ENCODE measurements around the gene PRRG3.
A peak's percentile ranks its signal among the peaks of the same experiment; 100 is the strongest.

The PRRG3 gene

DNA sequence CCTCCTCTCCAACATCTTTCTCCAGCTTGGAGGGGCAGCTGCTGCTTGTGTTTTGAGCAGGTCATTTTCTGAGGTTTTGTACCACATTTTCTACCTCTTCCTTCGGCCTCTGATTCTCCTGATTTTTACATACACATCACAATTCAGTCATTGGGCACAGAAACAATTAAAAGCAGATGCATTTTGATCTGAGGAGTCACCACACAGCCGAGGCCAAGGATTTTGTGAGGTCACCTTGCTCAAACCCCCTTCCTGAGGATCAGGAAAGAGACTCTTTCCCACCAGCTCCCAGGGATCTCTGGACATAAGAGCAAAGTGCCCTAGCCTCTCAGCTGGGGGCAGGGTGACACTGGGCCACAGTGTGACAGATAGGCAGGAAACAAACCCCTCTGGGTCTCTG is 15.2 kb downstream of the PRRG3 start:
- DNase-seq: no peak

DNA sequence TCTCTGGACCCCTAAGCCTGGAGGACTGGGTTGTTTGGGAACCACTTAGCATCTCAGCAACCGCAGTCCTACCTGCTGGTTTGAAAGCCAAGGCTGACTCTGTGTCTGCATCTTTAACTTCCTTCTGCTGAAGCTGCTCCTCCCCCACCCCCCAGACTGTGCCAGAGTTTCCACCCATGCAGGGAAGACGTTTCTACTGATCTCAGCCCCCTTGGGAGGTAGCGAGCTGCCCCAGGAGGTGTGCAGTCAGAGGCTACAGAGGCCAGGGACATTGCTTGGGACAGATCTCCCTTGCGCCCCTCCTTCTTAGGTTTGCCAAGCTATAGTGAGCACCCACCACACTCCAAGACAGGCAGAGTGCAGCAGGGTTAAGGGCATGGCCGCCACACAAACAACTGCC is 15.9 kb downstream of the PRRG3 start:
- no peak for DNase-seq

DNA sequence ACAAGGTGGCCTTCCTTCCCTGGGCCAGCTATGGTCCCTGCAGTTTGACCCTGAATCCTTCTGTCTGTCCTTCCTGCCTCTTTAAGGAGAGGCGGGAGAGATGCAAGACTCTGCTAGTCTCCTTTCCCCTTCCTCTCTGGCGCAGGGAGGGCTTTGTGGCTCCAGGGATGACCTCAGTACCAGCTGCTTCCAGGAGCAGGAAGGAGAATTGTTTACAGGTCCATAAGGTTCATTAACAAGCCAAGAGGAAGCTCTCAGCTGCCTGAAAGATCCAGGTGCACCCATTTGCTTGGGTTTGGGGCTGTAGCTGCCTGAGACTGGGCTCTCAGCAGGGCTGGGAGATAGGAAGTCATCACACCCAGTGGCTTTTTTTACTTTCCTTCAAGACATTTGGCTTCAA is 16.5 kb downstream of the PRRG3 start:
- no peak for DNase-seq

DNA sequence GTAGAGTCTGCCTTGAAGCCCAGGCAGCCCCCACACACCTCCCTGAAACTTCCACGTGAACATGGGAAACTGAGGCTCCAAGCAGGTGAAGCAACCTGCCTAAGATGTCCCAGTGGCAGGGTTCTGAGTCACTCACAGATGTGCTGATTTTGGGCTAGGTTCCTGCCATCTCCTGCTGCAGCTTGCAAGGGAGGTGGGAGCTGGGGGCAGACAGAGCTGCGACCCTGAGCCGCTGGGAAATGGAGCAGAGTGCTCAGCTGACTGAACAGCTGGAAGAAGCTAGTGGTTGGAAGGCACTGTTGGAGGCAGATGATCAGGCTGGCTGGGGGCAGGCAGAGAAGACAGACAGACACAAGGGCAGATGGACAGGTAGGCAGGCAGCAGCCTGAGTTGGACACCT is 17.0 kb downstream of the PRRG3 start:
- no peak for DNase-seq

DNA sequence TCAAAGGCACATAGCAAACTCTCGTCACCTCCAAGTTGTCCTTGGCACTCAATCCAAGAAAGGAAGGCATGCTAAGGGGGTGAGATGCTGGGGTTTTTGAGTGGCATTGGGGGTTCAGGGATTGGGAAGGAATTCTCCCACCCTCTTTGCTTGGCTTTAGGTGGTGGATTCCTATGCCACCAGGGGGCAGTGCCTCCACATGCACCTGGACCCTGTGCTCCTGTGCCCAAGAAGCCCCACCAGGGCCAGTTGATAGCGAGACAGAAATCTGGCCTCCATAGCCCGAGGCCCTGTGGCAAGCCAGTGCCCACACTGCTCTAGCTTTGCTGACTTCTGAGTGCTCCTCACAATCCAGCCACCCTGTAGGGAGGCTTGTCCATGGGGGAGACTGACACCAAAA is 18.6 kb downstream of the PRRG3 start:
- peak; percentile 1 to 14 for DNase-seq

DNA sequence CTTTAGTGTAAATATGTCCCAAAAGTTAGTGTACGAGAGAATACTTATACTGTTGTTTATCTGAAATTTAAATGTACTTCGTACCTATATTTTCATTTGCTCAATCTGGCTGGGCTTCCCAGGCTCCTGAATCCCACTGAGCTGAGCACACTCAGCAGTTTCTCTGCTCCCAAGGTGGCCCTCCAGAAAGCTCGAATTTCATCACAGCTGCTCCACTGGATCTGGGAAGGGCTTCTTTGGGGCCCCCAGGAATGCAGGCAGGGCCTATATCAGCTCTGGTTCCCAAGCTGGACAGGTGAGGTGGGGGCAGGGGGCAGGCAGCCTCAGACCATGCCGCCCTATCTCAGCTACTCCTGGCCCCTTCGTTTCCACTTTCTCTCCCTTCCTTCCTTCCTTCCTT is 19.1 kb downstream of the PRRG3 start:
- no peak for DNase-seq

DNA sequence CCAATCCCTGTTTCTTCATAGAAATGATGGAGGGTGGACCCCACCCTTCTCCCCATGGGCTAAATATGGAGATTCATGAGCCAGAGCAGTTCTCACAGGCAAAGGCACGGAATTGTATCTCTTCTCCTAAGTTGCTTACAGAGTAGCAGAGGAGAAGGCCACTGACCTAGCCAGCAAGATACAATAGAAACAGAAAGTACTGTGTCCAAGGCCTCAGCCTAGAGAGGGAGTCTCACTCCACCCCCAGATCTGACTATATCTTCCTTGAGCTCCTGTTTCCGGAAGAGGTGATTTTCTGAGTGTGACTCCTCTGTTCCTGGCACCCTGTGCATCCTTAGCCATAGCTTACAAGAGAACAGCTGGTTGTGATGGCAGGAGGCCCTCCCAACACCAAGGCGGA is 20.5 kb downstream of the PRRG3 start, which contains the start of gene FATE1:
FATE1 (plus strand) TSS at position 284 of the 400 bp plus-strand sequence; CDS start at position 369, 85 bp downstream.
- DNase-seq: no peak

DNA sequence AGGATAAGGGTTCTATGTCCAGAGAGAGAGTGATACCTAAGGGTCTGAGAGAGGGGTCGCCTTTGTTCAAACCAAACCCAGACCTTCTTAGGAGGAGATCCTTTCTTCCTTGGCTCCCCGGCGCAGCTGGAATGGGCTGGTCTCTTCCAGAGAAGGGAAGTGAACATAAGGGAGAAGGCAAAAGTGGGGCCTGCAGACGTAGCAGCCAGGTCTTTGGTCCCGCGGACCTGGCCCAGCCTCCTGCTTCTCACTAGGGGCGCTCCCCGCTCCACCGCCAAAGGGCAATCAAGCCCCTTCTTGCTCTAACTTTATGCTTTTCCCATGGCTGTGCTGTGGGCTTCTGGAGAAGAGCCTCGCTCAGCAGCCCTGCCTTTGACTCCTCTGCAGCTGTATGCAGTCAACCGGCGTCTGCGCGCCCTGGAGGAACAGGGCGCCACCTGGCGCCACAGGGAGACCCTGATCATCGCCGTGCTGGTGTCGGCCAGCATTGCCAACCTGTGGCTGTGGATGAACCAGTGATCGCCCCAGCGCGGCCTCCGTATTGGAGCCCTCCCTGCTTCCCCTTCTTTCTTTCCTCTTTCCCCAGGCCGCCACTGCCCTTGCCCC is 27.1 kb downstream of the PRRG3 start:
- peak in 1 of 2 donors; percentile 7 for DNase-seq

DNA sequence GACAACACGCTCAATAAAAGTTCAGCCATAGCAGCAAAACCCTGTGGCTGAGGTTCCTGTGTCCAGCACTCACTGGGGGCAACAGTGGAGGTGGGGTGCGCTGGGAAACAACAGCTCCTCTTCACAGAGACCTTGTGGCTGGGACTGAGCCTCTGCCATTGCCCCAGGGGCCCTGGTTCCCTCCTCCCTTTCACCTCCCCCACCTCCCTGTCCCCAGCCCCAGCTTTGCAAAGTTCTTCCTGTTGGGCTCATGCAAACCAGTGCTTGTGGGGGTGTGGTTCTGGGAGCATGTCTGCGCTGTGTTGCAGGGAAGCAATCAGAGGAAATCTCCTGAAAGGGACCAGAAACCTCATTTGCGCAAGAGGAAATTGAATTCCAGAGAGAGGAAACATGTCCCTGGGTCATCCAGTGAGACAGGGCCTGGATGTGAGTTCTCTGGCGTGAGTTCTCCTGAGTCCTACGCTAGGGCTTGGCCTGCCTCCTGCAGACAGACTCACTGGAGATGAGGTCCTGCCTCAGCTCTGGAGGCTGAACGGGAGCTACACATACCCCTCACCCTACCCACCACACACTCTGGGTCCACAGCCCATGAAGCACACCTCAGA is 28.0 kb downstream of the PRRG3 start:
- DNase-seq: no peak

DNA sequence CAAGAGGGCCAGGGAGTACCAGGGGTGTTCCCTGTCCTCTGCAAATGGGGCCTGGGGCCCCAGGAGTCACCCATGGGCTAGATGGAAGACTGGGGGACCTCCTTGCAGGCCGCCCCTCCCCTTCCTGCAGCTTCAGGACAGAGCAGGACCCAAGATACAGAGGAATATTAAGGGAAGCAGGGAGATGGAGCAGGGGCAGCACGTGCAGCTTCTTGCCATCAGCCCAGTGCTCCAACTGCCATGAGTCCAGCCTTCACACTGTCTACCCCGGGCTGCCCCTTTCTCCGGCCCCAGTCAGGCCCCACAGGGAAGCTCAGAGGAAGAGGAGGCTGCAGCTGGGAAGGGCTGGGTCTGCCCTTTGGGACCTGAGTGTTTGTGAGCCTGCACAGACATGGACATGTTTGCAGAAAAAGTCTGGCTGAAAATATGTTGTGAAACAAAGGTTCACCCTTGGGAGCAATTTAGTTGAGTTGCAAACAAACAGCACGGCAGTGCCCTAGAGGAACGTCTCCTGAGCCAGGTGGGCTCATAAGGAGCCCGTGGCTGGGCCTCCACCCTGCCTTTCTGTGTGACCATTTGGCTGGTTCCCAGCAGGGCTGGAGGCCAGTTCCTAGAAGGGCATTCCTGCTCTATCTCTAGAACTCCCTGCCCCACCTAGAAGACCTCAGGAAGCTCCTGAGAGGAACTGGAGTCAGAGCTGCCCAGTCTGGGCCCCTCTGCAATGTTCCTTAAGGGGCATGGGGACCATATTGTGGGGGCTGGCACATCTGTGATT is 29.5 kb downstream of the PRRG3 start:
- DNase-seq: no peak

DNA sequence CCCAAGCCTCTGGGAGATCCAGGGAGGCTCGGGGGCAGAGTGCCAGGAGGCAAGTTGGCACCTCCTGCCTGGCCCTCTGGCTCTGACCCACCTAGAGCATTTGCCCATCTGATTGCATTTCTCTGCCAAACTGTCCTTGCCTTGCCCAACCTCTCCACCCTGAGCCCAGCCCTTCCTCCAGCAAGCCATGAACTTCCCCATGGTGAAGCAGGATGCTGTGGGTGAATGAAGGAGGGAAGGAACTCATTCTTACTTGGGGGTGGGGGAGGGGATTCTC is 30.0 kb downstream of the PRRG3 start:
- DNase-seq: no peak

DNA sequence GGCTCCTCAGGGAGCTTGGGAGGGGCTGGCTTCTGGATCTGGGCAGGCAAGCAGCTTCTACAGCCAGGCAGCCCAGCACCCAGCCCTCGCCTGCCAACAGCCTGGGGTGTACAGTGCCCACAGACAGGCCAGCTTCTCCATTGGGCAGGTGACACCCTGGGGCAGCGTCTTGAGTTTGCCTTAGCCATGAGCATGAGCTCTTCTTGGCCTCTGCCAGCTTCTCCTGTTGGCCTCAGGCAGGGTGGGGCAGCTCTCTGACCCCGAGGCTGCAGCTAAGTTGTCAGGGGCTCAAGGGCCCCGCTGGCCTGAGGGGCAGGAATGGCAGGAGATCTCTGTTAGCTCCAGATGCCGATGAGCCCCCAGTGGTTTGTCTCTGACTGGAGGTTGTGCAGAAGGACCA is 31.5 kb downstream of the PRRG3 start:
- DNase-seq: no peak

DNA sequence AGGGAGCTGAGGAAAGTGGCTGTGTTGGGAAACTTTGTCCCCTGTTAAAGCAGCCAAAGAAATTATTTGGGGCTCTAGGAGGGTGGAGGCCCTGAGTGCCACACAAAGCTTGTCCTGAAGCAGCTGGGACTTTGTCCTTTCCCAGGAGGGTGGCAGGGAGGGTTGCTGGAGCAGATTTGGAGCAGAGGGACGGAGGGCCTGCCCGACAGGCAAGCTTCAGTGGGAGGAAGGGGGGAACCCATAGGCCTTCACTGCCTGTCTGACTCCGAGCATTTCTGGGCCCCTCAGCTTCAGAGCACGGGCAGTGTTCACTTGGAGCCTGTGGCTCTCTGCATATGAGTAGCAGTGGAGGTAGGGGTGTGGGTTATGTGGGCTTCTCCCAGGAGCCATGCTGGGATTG is 32.1 kb downstream of the PRRG3 start:
- DNase-seq: no peak

DNA sequence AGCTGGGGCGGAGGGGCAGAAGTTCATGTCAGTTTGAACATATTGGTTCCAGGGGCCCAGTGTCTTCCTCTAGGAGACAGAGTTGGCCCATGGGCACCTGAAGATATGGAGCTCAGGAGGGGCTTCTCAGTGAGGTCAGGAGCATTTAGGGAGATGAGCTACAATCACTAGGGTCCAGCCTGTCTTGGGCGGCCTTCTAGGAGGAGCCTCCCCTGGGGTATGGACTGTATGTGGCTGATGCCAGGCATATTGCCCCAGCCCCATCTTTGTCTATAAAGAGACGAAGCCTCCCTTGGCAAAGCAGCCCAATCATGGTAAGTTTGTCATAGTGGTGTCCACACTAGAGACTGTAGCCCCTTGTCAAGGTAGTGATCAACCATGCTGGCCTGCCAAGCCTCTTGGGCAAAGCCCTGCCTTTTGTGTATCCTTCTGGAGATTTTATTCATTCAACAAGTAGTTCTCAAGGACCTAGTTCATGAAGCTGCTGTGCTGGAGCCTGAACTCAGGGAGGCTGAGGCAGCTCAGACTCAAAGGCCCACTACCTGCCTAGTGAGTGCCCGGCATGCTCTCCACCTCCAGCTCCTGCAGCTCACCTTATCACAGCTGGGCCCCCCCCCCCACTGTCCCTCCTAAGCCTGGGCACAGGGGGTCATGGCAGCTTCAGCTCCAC is 33.9 kb downstream of the PRRG3 start:
- no peak for DNase-seq

DNA sequence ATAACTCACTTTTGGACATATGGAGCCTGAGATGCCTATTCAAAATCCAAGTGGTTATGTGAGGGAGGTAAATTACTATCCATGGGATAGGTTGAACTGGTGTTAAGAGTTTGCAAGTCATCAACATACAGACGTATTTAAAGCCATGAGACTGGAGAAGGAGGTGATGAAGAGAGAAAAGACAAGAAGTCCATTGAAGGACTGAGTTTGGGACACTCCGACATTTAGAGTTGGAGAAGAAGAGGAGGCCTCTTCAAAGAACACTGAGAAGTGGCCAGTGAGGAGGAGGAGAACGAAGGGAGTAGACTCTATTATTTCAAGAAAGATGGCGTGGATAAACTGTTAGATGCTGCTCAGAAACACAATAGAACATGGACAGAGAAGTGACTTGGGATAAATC is 39.2 kb downstream of the PRRG3 start, which contains the start of gene CNGA2:
CNGA2 (plus strand) TSS at position 301 of the 400 bp plus-strand sequence. CDS start 3,738 bp downstream, outside the sequence.
- DNase-seq: no peak

DNA sequence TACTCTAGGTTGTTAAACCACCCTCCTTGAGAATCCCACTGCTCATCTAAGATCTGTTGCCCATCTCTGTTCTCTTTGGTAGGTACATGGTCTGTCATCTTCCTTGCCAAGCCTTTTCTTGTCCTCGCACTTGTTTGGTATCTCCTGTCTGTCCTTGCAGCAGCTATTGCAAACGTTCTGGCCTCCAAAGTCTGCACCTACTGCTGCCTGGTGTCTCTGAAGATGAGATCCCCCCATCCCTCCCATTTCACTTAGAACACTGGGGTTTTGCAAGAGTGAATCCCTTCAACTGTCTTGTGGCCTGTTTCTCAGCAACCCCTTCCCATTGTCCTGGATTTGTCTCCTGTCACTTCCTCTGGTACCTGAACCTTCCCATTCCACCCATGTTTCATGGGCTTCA is 40.0 kb downstream of the PRRG3 start:
- DNase-seq: no peak

DNA sequence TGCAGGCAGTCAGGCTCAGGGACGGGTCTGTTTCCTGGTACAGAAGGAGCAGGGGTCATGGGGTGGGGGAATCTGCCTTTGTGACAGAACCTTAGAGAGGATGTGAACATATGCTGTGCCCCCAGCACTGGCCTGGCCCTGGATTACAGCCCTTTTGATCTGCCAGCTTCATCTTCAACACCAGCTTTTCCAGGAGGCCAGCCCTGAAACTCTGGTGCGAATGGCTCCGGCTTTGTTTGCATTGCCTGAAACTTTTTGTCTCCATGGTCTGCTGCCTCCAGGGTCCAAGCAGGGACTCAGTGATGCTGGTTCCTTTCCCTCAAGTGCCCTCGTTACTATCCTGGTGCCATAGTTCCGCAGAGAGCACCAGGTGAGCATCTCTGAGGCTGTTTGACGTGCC is 41.4 kb downstream of the PRRG3 start:
- DNase-seq: no peak

DNA sequence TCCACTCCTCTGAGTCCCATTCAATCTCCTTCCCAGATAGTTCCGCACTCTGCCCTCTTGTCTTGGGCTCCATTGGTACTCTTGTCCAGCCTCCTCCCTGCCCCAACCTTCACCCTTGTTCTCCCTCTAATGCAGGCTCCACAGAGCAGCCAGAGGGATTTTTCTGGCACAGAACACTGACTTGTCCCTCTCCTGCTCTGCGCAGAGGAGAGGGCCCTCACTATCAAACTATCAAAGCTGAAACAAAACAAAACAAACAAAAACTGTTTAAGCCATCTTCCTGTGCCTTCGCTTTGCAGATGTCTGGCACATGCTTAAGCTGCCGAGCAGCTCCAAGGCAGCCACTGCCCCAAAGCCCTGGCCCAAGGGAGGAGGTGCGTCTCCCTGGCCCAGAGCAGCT is 42.2 kb downstream of the PRRG3 start:
- no peak for DNase-seq

DNA sequence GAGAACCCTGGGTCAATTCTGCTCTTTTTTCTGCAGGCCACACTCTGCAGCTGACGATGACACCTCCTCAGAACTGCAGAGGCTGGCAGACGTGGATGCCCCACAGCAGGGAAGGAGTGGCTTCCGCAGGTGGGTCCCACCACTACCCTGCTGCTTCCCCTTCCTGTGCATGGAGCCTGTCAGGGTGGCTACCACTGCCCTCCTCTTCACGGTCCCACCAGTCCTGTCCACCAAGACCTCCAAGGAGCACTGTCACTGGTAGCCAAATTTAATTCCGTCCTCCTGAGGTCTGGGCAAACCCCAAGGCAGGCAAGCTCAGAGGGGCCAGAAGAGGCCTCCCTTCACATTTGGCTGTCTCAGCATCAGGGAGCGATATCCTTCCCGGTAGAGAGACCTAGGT is 43.5 kb downstream of the PRRG3 start:
- DNase-seq: no peak

DNA sequence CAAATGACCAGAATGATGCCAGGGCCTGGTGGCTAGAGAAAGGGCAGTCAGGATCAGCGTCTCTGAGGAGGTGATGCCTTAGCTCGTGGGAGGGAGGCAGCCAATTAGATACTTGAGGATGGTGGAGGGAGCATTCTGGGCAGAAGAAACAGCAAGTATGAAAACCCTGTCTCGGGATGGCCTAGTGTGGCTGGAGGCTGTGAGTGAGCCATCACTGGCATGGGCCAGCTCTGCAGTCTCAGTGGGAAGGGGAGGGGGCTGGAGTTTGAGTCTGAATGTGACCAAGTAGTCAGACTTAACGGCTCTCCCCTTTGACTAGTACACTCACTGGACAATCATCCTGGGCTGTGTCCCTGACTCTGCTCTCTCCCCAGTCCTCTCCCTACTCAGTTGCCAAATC is 46.3 kb downstream of the PRRG3 start:
- DNase-seq: no peak

DNA sequence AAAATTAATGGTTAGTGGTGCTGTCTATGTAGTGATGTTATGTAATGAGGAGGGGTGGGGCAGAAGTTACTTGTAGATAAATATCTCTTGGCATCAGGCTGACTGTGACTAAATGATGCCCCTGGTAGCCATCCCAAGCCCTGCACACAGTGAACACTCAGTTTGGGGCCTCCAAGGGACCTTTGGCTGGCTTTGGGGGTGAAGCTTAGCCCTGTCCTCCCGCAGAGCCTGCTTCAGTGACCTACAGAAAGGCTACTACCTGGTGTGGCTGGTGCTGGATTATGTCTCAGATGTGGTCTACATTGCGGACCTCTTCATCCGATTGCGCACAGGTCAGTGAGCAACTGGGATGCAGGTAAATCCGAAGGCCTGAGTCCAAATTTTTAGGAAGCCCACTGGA is 47.1 kb downstream of the PRRG3 start:
- no peak for DNase-seq

DNA sequence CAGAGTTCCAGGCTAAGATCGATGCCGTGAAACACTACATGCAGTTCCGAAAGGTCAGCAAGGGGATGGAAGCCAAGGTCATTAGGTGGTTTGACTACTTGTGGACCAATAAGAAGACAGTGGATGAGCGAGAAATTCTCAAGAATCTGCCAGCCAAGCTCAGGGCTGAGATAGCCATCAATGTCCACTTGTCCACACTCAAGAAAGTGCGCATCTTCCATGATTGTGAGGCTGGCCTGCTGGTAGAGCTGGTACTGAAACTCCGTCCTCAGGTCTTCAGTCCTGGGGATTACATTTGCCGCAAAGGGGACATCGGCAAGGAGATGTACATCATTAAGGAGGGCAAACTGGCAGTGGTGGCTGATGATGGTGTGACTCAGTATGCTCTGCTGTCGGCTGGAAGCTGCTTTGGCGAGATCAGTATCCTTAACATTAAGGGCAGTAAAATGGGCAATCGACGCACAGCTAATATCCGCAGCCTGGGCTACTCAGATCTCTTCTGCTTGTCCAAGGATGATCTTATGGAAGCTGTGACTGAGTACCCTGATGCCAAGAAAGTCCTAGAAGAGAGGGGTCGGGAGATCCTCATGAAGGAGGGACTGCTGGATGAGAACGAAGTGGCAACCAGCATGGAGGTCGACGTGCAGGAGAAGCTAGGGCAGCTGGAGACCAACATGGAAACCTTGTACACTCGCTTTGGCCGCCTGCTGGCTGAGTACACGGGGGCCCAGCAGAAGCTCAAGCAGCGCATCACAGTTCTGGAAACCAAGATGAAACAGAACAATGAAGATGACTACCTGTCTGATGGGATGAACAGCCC is 48.6 kb downstream of the PRRG3 start:
- DNase-seq: no peak

DNA sequence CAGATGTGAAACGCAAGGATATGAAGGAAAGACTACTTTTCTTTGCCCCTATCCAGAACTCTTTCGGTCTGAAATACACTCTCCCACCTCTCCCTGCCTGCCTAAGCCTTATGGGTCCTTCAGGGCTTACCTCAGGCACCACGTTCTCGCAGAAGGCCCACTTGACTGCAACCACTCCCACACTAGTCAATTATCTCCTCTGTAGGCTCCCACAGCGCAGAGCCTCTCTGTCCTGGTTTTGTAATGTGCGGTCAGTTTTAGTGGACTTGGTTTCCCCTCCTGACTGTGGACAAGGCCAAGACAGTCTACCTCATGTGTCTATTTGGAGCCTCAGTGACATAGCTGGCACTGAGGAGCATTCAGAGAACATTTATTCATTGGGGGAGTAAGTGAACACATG is 50.4 kb downstream of the PRRG3 start:
- no peak for DNase-seq

All from stimulated activated CD4-positive, alpha-beta T cell treated with anti-CD3 and anti-CD28 coated beads, Interleukin-2, amount 100 ng/mL, for 48 hours (primary cell).